HG03060 (cell line): ENCODE measurements around the gene IL1RN.

Experiments used
- ATAC-seq: cut with Tn5 transposase; IDR thresholded peaks from one replicate; pipeline ENCODE4 v1.9.1; 2021; ENCODE audit warnings: low read depth, moderate number of reproducible peaks; ENCODE audit not compliant: unreplicated experiment

IL1RN gene

DNA sequence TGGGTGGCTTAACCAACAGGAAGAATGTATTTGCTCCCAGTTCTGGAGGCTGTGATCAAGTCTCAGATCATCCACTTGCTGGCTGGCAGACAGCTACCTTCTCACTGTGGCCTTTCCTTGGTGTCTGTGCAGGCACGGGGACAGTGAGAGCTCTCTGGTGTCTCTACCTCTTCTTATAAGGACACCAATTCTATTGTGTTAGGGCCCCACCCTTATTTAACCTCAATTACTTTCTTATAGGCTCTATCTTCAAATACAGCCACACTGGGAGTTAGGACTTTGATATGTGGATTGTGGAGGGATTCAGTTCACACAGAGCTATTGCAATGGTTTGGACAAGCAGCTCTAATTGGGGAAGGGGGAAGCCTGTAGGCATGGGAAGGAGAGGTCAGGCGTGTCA, 25.3 kb upstream of the IL1RN start:
- no peak for ATAC-seq

DNA sequence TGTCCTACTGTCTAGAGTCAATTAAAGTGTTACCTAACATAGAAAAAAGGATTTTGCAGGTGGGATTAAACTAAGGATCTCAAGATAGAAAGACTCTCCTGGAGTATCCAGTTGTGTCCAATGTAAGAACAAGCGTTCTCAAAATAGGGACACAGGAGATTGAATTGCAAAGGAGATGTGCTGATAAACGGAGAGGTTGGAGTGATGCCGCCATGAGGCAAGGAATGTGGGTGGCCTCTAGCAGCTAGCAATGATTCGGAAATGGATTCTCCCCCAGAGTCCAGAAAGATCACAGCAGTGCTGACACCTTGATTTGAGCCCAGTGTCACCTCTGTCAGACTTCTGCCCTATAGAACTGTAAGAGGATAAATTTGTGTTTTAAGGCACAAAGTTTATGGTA, 24.1 kb upstream of the IL1RN start:
- no peak for ATAC-seq

GRCh38 chr2:113104054-113104611, 23.3 kb upstream of the IL1RN start:
- ATAC-seq, result no peak

GRCh38 chr2:113105047-113105785, 22.2 kb upstream of the IL1RN start:
- no peak for ATAC-seq

GRCh38 chr2:113111121-113111520, 16.3 kb upstream of the IL1RN start:
- no peak for ATAC-seq

DNA sequence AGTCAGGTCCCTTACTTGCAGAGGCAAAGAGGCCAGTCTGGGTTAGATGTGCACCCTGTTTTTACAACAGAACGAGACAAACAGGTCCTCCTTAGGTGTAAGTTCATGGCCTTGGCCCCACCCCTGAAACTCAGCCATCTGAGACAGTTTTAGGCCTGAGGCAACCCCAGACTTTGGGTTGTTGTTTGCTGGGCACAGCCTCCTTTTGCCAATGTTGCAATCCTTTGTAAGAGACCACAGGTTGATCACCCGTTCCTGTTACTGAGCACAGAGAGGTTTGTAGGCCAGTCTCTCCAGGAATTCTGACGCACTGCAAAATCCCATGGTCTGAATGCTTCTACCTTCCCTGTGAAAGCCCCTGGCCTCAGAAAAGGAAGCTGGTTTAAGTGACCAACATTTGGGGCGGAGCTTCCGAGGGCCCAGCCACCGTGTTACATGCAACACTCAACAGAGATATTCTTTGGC, 15.5 kb upstream of the IL1RN start:
- no peak for ATAC-seq

DNA sequence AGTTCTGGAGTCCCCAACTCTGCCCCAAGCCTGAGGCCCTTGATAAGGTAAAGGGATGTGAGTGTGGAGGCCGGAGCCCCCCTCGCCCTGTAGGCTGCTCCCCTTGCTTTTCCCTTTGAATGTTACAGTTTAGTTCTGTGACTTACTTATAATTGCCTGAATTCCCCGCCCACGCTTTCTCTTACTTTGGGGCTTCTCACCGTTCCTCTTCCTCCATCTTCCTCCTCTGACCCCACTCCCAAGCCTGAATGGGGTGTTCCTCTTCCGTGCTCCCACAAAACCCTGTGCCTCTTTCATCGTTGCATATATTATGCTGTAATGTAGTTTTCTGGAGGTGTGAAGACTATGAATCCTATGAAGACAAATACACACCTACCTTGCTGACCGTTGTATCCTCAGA, 15.0 kb upstream of the IL1RN start:
- no peak for ATAC-seq

GRCh38 chr2:113112871-113113270, 14.5 kb upstream of the IL1RN start:
- no peak for ATAC-seq

DNA sequence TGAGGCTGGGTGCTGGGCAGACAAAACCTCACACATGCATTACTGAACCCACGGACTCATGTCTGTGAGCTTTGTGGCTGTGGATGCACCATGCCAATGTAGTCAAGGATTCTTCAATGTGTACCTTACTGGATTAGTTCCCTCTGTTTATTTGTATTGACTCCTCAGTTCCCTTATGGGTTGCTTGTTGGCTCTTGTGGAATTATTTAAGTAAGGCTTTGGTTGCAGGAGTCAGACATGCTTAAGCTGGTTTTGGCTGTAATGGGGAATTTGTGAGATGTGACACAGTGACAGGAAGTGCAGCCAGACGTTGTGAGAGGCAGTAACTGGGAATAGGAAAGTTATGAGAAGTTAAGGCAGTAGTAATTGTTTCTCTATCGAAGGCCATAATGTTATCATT, 13.6 kb upstream of the IL1RN start:
- no peak for ATAC-seq

- ATAC-seq, result no peak
These were observed 13.0 kb upstream of the IL1RN start for GRCh38 chr2:113114224-113114945.

DNA sequence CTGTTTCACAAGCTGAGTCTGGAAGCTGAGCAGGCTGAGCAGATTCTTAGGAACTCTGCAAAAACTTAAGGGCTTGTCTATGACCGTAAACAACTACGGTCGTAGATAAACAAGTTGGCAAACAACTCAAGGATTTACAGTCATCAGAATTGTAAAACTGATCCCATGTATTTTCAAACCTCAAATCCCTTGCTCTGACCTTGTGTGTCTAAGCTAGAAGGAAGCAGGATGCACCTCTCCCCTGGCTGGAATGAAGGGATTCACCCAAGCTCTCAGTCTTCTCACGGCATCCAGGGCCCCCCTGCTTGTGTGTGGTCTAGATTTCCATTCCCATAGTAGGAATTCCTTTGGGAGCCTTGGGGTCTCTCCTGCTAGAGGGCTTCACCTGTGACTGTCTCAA, 12.4 kb upstream of the IL1RN start:
- no peak for ATAC-seq

- no peak for ATAC-seq
These were observed 11.1 kb upstream of the IL1RN start for GRCh38 chr2:113116100-113116958.

DNA sequence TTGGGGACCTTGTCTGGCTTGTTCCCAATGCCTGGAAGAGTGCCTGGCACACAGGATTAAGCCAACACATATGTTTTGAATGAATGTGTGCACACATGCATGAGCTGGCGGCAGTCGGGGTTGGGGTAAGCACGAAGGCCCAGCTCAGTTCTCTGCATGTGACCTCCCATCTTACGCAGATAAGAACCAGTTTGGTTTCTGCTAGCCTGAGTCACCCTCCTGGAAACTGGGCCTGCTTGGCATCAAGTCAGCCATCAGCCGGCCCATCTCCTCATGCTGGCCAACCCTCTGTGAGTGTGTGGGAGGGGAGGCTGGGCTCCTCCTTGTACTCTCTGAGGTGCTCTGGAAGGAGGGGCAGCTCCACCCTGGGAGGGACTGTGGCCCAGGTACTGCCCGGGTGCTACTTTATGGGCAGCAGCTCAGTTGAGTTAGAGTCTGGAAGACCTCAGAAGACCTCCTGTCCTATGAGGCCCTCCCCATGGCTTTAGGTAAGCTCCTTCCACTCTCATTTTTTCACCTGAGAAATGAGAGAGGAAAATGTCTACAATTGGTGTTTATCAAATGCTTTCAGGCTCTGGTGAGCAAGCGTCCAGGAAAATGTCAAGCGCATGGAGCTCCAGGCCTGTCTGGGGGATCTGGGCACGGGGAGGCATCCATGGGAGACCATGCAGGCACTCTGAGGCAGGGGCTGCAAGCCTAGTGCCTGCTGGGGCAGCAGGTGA, 9.7 kb upstream of the IL1RN start:
- ATAC-seq, result no peak

DNA sequence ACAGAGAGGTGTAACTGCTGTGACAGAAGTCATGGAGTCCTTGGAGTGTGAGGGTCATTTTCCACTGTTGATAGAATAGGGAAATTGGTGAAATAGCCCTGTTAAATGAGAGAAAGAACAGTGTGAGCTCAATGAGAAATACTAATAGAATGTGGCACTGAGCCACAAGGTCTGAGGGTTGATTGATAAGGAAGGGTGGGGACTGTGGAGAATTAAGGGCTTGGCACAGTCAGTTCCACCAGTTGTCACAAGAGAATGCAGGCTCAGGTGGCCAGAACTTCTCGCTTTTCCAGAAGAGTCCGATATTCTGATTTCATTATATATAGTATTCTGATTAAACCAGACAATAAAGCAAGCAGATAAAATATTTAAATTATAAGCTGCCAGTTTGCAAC, 9.1 kb upstream of the IL1RN start:
- ATAC-seq, result no peak

DNA sequence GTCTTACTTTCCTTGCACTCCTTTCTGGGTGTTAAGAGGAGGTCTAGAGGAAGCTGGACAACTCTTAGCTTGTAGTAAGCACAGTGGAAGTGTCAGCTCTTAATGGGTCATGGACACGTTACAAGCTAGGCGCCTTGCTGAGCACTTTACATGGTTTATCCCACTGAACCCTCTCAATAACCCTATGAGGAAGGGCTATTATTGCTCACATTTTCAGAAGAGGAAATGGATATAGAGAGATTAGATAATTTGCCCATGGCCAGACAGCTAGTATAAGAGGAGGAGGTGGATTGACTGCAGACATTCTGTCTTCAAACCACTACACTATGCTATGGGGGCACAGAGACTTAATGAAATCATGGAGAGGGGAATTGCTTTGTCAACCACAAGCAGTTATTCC, 8.3 kb upstream of the IL1RN start:
- no peak for ATAC-seq

DNA sequence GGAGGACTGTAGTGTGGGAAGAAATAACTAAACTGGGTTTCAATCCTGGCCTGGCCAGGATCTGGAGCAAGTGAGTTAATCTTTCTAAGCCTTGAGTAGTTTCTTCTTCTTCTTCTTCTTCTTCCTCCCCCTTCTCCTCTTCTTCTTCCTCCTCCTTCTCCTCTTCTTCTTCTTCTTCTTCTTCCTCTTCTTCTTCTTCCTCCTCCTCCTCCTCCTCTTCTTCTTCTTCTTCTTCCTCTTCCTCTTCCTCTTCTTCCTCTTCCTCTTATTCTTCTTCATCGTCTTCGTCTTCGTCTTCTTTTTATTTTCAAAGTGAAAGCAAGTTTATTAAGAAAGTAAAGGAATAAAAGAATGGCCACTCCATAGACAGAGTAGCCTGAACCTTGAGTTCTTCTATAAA, 6.5 kb upstream of the IL1RN start:
- ATAC-seq, result no peak

- no peak for ATAC-seq
These were observed 5.0 kb upstream of the IL1RN start for GRCh38 chr2:113122364-113122763.

DNA sequence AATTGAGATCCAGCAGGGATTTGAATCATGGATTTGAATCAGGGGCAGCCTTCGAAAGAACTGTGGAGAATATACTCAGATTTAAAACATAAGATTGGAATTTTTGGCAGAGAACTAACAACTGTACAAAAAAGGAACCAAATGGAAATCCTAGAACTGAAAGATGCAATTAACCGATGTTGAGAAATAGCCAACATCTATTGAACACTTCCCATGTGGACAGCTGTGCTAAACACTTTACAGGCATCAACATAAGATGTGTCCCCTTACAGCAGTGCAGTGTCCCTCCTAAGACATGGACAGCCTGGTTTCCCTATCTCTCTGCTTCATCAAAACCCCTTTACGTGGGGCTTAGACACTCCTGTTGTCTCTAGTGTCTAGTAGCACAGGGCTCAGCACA, 3.7 kb upstream of the IL1RN start:
- ATAC-seq, result no peak

GRCh38 chr2:113124181-113124961, 3.0 kb upstream of the IL1RN start:
- ATAC-seq, result no peak
